CD4-positive, alpha-beta T cell treated with Interleukin-17A for 4 hours (primary cell): Measurements from ENCODE around the gene FBLN7.
"Not testable (repeated sequence)": the region's sequence is repeated elsewhere in the genome, so short reads cannot be mapped to it uniquely, and the experiment has no call there.

ENCODE experiments used
- DNase-seq: peaks from one replicate; pipeline ENCODE4 v3.0.0-alpha.2; 2020; ENCODE audit warnings: mixed read lengths

Gene FBLN7, protein sequence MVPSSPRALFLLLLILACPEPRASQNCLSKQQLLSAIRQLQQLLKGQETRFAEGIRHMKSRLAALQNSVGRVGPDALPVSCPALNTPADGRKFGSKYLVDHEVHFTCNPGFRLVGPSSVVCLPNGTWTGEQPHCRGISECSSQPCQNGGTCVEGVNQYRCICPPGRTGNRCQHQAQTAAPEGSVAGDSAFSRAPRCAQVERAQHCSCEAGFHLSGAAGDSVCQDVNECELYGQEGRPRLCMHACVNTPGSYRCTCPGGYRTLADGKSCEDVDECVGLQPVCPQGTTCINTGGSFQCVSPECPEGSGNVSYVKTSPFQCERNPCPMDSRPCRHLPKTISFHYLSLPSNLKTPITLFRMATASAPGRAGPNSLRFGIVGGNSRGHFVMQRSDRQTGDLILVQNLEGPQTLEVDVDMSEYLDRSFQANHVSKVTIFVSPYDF

DNA sequence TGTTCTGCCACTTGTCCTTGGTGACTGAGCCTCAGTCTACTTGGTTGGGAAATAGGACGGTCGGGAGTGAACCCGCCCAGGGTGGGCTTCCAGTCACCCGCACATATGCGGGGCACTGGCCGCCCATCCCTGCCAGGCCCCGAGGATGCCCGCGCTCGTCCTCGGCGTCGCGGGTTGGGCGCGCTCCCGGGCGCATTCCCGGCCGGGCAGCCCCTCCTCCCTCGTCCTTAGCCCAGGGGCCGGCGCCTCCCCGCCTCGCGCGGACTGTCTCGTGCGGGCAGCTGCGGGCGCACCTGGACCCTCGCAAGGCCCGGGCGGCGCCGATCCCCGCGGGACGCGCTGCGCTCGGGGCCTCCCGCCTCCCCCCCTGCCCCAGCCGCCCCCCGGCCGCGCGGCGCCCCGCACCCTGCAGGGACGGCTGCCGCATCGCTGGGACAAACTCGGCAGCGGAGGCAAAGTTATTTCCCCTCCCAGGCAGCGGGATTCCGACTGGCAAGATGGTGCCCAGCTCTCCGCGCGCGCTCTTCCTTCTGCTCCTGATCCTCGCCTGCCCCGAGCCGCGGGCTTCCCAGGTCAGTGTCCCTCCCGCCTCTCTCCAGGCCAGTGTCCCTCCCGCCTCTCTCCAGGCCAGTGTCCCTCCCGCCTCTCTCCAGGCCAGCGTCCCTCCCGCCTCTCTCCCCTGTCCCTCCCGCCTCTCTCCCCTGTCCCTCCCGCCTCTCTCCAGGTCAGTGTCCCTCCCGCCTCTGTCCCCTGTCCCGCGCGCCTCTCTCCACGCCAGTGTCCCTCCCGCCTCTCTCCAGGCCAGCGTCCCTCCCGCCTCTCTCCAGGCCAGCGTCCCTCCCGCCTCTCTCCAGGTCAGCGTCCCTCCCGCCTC lies at the start of gene FBLN7:
Gene FBLN7 (plus strand): TSS at position 227 of the 874 bp plus-strand sequence. CDS start 271 bp downstream, at position 498.
- peak; percentile 42 for DNase-seq

DNA sequence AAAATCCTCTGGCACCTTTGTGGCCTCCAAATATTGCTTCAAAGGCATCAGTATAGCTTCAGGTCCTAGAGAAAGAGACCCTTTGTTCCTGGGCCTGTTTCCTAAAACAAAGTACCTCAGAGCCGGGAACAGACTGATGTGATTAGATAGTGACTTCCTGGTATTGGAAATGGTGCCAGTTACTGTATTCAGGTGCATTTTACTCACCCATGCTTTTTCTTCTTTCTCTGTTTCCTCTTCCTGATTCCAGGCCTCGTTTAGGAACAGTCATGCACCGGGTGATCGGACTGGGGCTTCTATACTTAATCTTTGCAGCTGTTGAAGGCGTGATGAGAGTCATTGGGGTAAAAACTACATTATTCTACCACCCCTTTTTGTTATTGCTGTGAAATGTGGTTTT lies 48.8 kb upstream of the FBLN7 start:
- DNase-seq, result no peak

DNA sequence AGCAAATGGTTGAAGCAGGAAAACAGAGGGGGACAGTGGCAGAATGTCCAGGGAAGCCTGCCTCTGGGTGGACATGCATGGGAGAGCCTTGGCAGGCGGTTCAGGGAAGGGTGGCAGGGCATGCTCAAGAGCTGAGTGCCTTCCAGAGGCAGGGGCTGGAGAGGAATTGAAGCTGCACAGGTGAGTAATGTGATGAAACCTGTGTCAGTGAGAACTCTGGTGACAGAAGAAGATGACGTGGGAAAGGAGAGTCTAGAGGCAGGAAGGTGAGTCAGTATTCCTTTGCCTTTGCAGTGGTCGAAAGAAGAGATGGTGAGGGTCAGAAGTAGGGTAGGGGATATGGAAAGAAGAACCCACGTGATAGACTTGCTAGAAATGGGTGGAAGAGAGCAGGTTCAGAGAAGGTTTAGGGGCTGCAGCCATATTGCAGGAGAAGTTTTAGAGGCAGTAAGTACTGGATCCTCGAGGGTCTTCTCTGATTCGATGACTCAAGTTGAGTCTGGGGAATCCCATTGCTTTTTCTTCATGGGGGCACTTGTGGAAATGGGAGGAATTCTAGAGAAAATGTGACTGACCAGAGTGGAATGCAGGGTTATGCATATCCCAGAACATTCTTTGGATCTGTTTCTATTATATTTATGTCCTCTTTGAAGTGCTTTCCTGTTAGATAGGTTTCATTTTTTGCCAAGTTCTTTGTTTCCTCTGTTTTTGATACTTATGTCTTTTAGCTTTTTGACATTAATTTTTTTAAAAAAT lies 45.7 kb upstream of the FBLN7 start:
- no peak for DNase-seq

DNA sequence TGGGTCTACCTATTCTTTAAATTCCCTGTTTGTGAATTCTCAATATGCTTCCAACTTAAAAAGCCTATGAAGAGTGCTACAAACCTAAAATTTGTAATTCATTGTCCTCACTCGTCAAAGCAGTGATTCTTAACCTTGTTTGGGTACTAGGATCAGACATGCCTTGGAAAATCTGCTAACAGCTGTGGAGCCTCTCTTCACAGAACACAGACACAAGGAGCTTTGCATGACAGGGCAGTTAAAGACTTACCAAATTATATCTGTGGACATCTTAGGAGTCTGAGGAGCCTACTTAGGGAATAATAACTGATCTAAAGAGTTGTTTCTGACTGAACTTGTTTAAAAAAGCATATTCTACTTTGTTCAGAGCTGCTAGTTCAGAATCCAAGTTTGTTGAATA lies 45.0 kb upstream of the FBLN7 start:
- DNase-seq, result no peak

DNA sequence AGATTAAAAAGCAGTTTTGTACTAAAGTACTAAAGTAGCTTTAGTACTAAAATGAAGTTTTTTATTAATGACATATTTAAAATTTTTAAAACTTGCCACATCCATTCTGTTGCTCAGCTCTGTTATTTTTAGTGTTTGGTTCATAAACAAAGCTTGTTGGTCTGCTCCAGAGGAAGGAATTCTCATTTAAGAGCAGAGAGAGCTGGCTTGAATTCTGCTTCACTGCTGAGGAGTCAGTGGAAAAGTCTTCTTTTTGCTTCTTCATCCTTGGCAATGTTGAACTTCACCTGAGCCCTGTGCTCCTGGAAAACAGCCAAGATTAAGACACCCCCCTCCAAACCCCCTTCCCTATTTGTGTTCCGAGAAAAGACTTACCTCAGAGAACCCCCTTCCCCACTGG lies 42.5 kb upstream of the FBLN7 start:
- DNase-seq, result no peak

DNA sequence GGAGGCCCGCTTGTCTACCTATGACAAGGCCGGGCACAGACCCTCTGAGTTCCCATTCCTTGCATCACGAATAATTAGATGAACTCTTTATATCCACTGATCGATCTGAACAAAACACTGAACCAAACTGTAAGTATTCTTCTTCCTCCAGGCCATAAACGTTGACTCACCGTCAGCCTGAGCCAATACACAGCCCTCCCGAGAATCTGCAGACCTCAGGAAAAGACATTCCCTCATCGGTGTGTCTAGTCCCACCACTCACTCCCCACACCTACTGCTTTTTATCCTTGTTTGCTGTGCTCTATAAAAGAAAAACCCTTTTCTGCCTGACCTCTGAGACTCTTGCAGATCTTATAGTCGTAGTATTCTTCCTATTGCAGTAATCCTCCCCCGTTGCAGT lies 42.1 kb upstream of the FBLN7 start:
- no peak for DNase-seq

DNA sequence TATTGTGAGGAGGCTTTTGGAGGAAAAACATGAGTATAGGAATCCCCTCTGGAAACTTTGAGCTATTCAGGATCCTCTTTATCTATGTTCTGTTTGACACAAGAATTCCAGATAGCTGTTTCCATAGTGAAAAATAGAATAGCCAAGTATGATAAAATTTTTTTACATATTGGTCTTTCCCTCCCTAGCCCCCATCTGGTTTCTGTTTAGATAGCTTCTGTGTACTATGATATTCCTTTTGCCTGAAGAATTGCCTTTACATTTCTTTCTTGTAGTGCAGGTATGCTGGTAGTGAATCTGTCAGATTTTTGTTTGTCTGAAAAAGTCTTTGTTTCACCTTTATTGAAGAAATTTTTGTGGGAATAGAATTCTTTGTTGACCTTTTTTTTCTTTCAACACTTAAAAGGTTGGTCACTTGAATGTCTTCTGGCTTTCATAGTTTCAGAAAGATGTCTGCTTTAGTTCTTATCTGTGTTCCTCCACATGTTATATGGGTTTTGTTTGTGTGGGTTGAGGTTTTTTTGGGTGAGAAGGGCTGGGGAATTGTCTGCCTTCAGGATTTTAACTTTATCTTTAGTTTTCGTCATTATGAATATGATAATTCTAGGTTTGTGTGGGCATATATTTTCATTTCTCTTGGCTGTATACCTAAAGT lies 29.9 kb upstream of the FBLN7 start:
- no peak for DNase-seq

DNA sequence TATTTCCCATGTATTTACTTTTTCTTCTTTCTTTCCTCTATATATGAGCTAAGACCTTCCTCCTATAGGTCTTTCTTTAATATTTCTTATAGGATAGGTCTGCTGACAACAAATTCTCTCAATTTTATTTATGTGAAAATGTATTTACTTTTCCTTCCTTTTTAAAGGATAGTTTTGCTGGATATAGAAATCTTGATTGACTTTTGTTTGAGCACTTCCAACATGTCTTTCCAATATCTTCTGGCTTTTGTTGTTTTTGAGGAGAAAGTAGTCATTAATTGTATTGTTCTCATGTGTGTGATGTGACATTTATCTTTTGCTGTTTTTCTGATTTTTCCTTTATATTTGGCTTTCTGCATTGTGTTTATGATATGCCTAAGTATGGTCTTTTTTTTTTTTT lies 28.9 kb upstream of the FBLN7 start:
- DNase-seq, result no peak

DNA sequence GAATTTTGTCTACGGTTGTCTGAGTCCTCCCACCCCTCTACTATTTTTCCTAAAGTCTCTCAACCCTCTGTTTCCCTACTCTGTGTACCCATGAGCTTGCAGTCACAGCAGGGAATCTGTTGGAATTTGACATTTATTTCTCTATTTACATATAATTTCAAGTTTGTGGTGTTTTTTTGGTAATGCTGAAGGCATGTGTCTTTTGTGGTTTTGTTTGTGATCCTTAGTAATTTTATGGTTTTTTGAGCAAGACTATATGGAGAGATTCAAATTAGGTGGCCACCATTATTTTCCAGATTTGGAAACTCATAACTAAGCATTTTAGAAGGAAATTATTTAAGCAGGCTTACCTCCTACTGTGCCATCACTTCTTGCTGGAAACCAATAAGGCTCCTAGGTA lies 27.2 kb upstream of the FBLN7 start:
- no peak for DNase-seq

DNA sequence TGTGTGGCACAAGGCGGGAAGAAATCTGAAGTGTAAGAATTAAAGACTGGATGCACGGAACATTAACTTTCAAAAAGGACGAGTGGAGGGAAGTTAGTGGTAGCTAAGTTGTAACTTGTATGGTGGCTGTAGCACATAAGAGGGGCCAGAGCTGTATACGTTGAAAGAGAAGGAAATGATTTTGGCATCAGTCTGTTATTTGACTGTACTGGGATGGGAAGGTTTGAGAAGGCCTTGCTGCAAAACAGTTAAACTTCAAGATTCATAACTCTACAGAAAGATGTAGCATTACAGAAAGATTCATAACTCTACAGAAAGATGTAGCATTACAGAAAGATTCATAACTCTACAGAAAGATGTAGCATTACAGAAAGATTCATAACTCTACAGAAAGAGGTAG lies 24.8 kb upstream of the FBLN7 start:
- not testable (repeated sequence) for DNase-seq

DNA sequence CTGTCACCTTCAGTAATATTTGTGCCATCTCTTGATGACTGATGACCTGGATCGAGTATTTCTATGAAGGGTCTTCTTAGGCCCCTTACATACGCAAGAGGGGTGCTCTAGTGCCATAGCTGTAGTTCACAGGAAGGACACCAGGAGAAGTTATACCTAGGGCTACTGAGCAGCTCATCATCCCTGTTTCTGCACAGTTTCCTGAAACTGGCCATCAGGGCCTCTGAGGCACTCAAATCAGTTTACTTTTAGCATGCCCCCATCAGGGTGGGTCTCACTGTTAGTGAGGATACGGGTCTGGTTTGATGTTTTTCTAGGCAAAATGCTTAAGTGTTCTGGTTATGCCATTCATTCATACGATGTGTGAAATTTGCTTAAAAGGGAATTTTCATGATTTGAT lies 20.0 kb upstream of the FBLN7 start:
- no peak for DNase-seq

DNA sequence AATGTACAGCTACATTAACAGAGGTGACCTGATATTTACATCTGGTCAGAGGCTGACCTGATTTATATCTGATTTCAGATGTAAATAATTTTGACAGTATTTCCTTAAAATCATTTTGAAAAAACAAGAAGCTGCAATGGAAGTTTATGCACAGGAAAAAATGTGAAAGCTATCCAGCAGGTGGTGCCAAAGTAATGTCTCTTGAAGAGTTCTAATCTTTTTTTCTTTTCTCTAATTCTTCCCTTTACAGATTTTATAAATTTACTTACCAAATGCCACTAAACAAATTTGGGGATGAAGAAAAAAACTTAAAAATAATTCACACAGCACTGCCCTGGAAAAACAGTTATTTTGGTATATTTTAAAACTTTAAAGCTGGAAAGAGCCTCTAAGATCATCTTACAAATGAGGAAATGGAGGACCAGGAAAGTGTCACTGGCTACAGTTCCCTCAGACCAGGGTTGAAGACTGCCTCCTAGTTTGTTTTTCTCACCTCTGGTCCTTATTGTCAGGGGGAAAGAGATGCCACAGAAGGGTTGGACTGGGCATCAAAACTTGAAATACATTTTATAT lies 16.4 kb upstream of the FBLN7 start:
- DNase-seq, result peak; percentile 75

DNA sequence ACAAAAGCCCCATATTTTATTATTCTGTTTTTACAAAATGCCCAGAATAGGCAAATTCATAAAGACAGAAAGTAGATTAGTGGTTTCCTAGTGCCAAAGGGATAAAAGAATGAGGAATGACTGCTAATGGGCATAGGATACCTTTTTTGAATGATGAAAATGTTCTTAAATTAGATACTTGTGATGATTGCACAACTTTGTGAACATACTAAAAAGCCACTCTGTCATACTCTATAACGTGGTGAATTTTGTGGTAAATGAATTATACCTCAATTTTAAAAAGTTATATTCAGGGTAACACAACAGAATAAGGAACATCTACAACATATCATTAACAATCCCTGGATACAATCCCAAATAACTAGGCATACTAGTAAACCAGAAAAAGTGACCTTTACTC lies 9.1 kb upstream of the FBLN7 start:
- no peak for DNase-seq

DNA sequence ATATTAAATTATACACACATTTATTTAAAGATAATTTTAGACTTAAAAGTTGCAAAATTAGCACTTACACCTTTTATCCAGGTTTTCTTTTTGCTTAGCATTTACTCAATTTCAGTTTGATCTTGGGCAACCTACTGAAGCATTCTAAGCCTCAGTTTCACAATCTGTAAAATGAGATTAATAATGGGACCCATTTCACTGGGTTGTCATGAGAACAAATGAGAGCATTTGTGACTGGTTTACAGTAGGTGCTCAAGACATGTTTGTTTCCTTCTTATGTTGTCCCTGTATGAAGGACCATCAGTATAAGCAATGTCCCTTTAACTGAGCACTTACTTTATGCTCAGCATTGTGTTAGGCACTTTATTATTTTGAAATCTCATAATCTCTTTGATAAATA lies 4.8 kb upstream of the FBLN7 start:
- no peak for DNase-seq

DNA sequence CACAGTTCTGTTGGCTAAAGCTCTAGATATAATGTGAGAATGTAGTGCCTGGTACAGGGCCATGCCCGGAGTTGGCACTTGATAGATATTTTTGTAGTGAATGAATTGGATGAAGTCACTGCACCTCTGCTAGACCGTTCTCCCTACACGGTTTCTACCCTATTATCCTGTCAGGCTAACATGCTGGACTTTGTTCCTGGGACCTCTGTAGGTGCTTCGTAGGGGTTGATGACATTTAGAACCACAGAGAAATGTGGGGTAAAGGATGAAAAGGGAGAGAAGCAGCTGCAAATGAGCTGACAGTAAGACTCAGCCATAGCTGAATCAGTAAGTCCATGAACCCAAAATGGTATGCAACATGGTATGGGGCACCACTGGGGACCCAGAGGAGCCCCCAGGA lies 4.1 kb upstream of the FBLN7 start:
- DNase-seq, result no peak

DNA sequence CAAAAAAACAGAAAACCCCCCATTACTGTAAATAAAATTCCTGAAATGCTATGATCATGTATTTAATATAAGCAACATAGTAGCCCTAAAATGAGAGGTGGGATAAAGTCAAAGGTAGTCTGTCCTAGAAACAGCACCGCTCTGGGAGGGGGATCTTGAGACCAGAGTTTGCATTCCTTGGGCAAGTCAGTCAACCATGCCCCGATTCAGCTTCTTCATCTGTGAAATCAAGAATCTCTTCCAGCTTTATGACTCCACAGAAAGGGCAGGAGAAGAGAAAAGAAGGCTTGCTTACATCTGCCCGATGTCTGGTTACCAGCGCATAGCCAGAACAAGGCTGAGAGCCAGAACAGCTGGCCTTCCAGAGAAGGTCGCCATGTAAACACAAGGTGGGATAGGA lies 2.1 kb upstream of the FBLN7 start:
- no peak for DNase-seq

DNA sequence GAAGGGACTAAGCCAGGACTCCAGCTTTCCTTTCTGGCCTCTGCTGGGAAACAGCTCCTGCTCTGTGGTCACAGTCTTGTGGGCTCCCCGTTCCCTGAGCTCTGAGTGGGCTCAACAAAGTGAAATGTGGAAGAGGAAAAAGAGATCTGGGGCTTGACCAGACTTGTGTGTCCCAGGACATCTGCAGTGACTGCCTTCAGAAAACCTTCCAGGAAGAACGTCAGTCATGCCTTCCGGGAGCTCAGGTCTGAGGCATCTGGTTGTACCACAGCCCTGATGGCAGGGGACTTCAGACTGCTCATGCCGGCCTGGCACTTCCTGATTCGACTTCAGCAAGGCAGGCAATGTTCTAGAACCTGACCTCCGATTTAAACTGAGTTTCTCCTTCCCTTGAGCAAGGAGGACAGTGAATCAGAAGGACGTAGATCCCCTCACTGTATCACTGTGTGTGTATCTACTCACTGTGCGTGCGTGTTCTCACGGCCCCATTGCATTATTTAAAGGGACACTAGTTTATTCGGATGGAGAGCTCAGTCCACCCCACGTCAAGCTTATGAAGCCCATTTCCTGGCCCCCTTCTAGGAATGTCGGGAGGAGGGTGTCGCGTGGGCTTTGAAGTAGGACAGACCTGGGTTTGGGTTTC lies 548 bp upstream of the FBLN7 start:
- DNase-seq, result peak; percentile 47

DNA sequence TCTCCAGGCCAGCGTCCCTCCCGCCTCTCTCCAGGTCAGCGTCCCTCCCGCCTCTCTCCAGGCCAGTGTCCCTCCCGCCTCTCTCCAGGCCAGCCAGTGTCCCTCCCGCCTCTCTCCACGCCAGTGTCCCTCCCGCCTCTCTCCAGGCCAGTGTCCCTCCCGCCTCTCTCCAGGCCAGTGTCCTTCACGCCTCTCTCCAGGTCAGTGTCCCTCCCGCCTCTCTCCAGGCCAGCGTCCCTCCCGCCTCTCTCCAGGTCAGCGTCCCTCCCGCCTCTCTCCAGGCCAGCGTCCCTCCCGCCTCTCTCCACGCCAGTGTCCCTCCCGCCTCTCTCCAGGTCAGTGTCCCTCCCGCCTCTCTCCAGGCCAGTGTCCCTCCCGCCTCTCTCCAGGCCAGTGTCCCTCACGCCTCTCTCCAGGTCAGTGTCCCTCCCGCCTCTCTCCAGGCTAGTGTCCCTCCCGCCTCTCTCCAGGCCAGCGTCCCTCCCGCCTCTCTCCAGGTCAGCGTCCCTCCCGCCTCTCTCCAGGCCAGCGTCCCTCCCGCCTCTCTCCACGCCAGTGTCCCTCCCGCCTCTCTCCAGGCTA lies 939 bp downstream of the FBLN7 start:
- not testable (repeated sequence) for DNase-seq

DNA sequence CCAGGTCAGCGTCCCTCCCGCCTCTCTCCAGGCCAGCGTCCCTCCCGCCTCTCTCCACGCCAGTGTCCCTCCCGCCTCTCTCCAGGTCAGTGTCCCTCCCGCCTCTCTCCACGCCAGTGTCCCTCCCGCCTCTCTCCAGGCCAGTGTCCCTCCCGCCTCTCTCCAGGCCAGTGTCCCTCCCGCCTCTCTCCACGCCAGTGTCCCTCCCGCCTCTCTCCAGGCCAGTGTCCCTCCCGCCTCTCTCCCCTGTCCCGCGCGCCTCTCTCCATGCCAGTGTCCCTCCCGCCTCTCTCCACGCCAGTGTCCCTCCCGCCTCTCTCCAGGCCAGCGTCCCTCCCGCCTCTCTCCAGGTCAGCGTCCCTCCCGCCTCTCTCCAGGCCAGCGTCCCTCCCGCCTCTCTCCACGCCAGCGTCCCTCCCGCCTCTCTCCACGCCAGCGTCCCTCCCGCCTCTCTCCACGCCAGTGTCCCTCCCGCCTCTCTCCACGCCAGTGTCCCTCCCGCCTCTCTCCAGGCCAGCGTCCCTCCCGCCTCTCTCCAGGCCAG lies 1.5 kb downstream of the FBLN7 start:
- not testable (repeated sequence) for DNase-seq

DNA sequence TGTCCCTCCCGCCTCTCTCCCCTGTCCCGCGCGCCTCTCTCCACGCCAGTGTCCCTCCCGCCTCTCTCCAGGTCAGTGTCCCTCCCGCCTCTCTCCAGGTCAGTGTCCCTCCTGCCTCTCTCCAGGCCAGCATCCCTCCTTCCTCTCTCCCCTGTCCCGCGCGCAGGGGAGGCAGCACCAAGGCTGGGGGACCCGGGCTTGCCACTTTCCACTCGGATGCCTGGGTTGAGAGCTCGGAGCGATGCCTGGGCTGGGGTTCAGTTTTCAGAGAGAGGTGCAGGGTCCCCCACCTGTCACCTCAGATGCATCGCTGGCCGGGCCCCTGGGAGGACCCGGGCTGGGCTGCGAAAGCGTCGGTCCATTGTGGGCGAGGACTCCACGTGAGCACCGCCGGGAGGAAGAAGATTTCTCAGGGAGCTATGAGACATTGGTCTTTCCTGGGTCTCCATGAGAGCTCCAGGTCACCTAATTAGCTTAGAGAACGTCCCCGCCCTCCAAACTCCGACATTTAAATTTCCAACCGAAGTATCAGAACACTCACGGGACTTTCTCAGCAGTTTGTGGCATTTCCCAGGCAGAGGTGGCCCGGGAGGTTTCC lies 2.1 kb downstream of the FBLN7 start:
- no peak for DNase-seq
